Keratinocyte (primary cell): ENCODE measurements around the gene ABCA3.

Source experiments
- CTCF ChIP-seq, 3 experiments: IDR thresholded peaks in 1 of 3; conservative IDR thresholded peaks in 1 of 3; optimal IDR thresholded peaks in 1 of 3; 2 replicates in 2 of 3; 3 replicates in 1 of 3; pipeline versions ENCODE3 to v1.5.1; 2011; ENCODE audit warnings: low read length in 3 of 3, mild to moderate bottlenecking in 3 of 3, moderate library complexity in 2 of 3, control low read depth in 1 of 3, inconsistent platforms in 1 of 3; ENCODE audit not compliant: insufficient read depth in 2 of 3; ENCODE audit errors: extremely low read depth in 1 of 3
- EZH2 ChIP-seq: IDR thresholded peaks from one replicate; pipeline ENCODE4 v1.6.1; 2012; ENCODE audit warnings: inconsistent platforms, mild to moderate bottlenecking, low read length, moderate library complexity

GRCh38 chr16:2232094-2232990 lies 108.2 kb downstream of the ABCA3 start:
- TF ChIP-seq CTCF (optimal IDR thresholded peaks at IDR 0.05 in 1 of 3, IDR thresholded peaks at IDR 0.05 in 1 of 3, conservative IDR thresholded peaks at IDR 0.05 in 1 of 3; ENCODE audit: extremely low read depth in 1 of 3, insufficient read depth in 2 of 3, low read length in 3 of 3) = no peak
- TF ChIP-seq EZH2 = no peak
